Measurements from ENCODE around the gene NEDD8. TPM values are rescaled to one million over a fixed set of nuclear protein-coding genes. Genes with fewer than 3 reads are reported as not detected.

NEDD8 gene
- total and polyA plus RNA-seq, 2 donors (not counting 1 experiment from before 2014, with no cell fraction given) = 145 to 441 TPM

DNA sequence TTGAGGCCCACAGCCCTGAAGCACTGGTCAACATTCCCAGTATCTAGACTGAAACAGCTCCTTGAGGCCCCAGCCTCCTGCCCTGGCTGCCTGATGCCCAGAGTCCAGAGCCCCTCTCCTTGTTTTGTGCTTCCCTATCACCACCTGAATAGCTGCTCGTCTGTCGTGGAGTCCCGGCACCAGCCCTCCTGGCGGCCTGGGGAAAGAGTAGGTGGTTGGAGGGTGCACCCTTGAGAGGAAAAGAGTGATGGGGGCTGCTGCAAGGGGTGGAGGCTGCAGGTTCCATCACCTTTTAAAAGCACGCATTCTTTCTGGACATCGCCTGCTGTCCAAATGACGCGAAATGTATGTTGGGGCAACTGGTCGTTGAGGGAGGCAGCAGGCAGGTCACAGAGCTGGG is 36.1 kb upstream of the NEDD8 start:
- no peak overlapping the region for H3K4me2 ChIP-seq (ENCODE audit: extremely low read depth, insufficient read depth, low read length)
- H3K4me1 ChIP-seq (ENCODE audit: control insufficient read depth, extremely low read depth, insufficient read depth, low read length) = no peaks in the 10 kb centered on the region
- no peak overlapping the region for H3K27ac ChIP-seq (ENCODE audit: insufficient read depth, low read length)
- no peaks in the 10 kb centered on the region for H4K20me1 ChIP-seq (ENCODE audit: control insufficient read depth, extremely low read depth, insufficient read depth, low read length)
- H3K27me3 ChIP-seq (ENCODE audit: control insufficient read depth, insufficient read depth, low read length) = no peaks in the 10 kb centered on the region
- H3K4me3 ChIP-seq (replicated peaks in 1 of 4; ENCODE audit: control extremely low read depth in 1 of 4, insufficient read depth in 1 of 4, low read depth in 3 of 4, low read length in 4 of 4) = no peak overlapping the region
- TF ChIP-seq CTCF (conservative IDR thresholded peaks at IDR 0.05 in 1 of 2, IDR thresholded peaks at IDR 0.05 in 1 of 2; ENCODE audit: low read depth in 1 of 2, low read length in 2 of 2) = no peak
- no peak for TF ChIP-seq EZH2 (IDR thresholded peaks at IDR 0.05; ENCODE audit: low read length, missing control alignments)
- H2AFZ ChIP-seq (ENCODE audit: low read length) = no peak overlapping the region
- H3K9me3 ChIP-seq (ENCODE audit: control insufficient read depth, insufficient read depth, low read depth, low read length) = no peaks in the 10 kb centered on the region
- H3K79me2 ChIP-seq (ENCODE audit: control insufficient read depth, insufficient read depth, low read length) = no peaks in the 10 kb centered on the region
- peaks cover 9% of the 10 kb centered on the region for H3K36me3 ChIP-seq (ENCODE audit: control insufficient read depth, insufficient read depth, low read length)
- no peak overlapping the region for H3K9ac ChIP-seq (ENCODE audit: insufficient read depth, low read length)
- DNase-seq (ENCODE audit: low read depth in 2 of 2) = no peak

- H2AFZ ChIP-seq (ENCODE audit: low read length) = no peak overlapping the region
- H3K27ac ChIP-seq (ENCODE audit: insufficient read depth, low read length) = no peak overlapping the region
- H3K4me3 ChIP-seq (replicated peaks in 1 of 4; ENCODE audit: control extremely low read depth in 1 of 4, insufficient read depth in 1 of 4, low read depth in 3 of 4, low read length in 4 of 4) = no peak overlapping the region
- no peaks in the 10 kb centered on the region for H4K20me1 ChIP-seq (ENCODE audit: control insufficient read depth, extremely low read depth, insufficient read depth, low read length)
- H3K9ac ChIP-seq (ENCODE audit: insufficient read depth, low read length) = no peak overlapping the region
- no peaks in the 10 kb centered on the region for H3K27me3 ChIP-seq (ENCODE audit: control insufficient read depth, insufficient read depth, low read length)
- H3K4me1 ChIP-seq (ENCODE audit: control insufficient read depth, extremely low read depth, insufficient read depth, low read length) = no peaks in the 10 kb centered on the region
- no peak for TF ChIP-seq EZH2 (IDR thresholded peaks at IDR 0.05; ENCODE audit: low read length, missing control alignments)
- no peak for TF ChIP-seq CTCF (conservative IDR thresholded peaks at IDR 0.05 in 1 of 2, IDR thresholded peaks at IDR 0.05 in 1 of 2; ENCODE audit: low read depth in 1 of 2, low read length in 2 of 2)
- H3K9me3 ChIP-seq (ENCODE audit: control insufficient read depth, insufficient read depth, low read depth, low read length) = no peaks in the 10 kb centered on the region
- H3K36me3 ChIP-seq (ENCODE audit: control insufficient read depth, insufficient read depth, low read length) = peaks cover 9% of the 10 kb centered on the region
- DNase-seq (ENCODE audit: low read depth in 2 of 2) = no peak
- H3K4me2 ChIP-seq (ENCODE audit: extremely low read depth, insufficient read depth, low read length) = no peak overlapping the region
- no peaks in the 10 kb centered on the region for H3K79me2 ChIP-seq (ENCODE audit: control insufficient read depth, insufficient read depth, low read length)
These were observed 35.3 kb upstream of the NEDD8 start for GRCh38 chr14:24267516-24267915.

GRCh38 chr14:24266344-24267244 is 34.4 kb upstream of the NEDD8 start:
- Histone ChIP-seq H3K4me3 (replicated peaks in 1 of 4; ENCODE audit: control extremely low read depth in 1 of 4, insufficient read depth in 1 of 4, low read depth in 3 of 4, low read length in 4 of 4) (no peak overlapping the region), H3K27me3 (ENCODE audit: control insufficient read depth, insufficient read depth, low read length) (no peaks in the 10 kb centered on the region), H3K27ac (ENCODE audit: insufficient read depth, low read length) (no peak overlapping the region), H3K4me2 (ENCODE audit: extremely low read depth, insufficient read depth, low read length) (no peak overlapping the region), H3K9ac (ENCODE audit: insufficient read depth, low read length) (no peak overlapping the region), H3K36me3 (ENCODE audit: control insufficient read depth, insufficient read depth, low read length) (peaks cover 9% of the 10 kb centered on the region), H3K79me2 (ENCODE audit: control insufficient read depth, insufficient read depth, low read length) (no peaks in the 10 kb centered on the region), H3K9me3 (ENCODE audit: control insufficient read depth, insufficient read depth, low read depth, low read length) (no peaks in the 10 kb centered on the region), H2AFZ (ENCODE audit: low read length) (no peak overlapping the region), H4K20me1 (ENCODE audit: control insufficient read depth, extremely low read depth, insufficient read depth, low read length) (no peaks in the 10 kb centered on the region), H3K4me1 (ENCODE audit: control insufficient read depth, extremely low read depth, insufficient read depth, low read length) (no peaks in the 10 kb centered on the region)
- TF ChIP-seq EZH2 (IDR thresholded peaks at IDR 0.05; ENCODE audit: low read length, missing control alignments) (no peak), CTCF (conservative IDR thresholded peaks at IDR 0.05 in 1 of 2, IDR thresholded peaks at IDR 0.05 in 1 of 2; ENCODE audit: low read depth in 1 of 2, low read length in 2 of 2) (no peak)
- DNase-seq (ENCODE audit: low read depth in 2 of 2) = no peak

Measured in fibroblast of lung (primary cell).